ENCODE data around the gene MAST1. TPM values are rescaled to one million over a fixed set of nuclear protein-coding genes. Genes with fewer than 3 reads are reported as not detected.

The MAST1 gene
- total RNA-seq, 1 donor from 2014 or later: 0.15 TPM

GRCh38 chr19:12790628-12791344, 47.5 kb upstream of the MAST1 start:
- ATAC-seq: no peak
- H3K4me1 ChIP-seq: peaks cover 52% of the 10 kb centered on the region
- H3K36me3 ChIP-seq: no peaks in the 10 kb centered on the region
- intact Hi-C loops (cut with DNase I): no loop called here
- peak overlapping the region; percentile 99 for H3K27ac ChIP-seq
- DNase-seq: no peak
- TF ChIP-seq CTCF (IDR thresholded peaks at IDR 0.05): no peak
- peak overlapping the region; percentile 95 for H3K4me3 ChIP-seq
- no peaks in the 10 kb centered on the region for H3K27me3 ChIP-seq (ENCODE audit: low read depth)
- no peaks in the 10 kb centered on the region for H3K9me3 ChIP-seq

GRCh38 chr19:12791345-12792050, 46.8 kb upstream of the MAST1 start, which contains the start of gene JUNB:
JUNB (plus strand) TSS chr19:12791486; CDS start chr19:12791772, 286 bp downstream.
- no peaks in the 10 kb centered on the region for H3K27me3 ChIP-seq (ENCODE audit: low read depth)
- intact Hi-C loops (cut with DNase I): no loop called here
- no peaks in the 10 kb centered on the region for H3K9me3 ChIP-seq
- peaks cover 52% of the 10 kb centered on the region for H3K4me1 ChIP-seq
- peak; percentile 65 to 76 for ATAC-seq
- H3K27ac ChIP-seq: peak within 1 kb of the TSS; percentile 99
- peak; percentile 98 for DNase-seq
- H3K36me3 ChIP-seq: no peaks in the 10 kb centered on the region
- TF ChIP-seq CTCF (IDR thresholded peaks at IDR 0.05): no peak
- peak within 1 kb of the TSS; percentile 95 for H3K4me3 ChIP-seq

GRCh38 chr19:12792051-12792852, 46.1 kb upstream of the MAST1 start:
- peaks cover 45% of the 10 kb centered on the region for H3K4me1 ChIP-seq
- peak overlapping the region; percentile 99 for H3K27ac ChIP-seq
- DNase-seq (peak; percentile 90), ATAC-seq (no peak)
- H3K9me3 ChIP-seq: no peaks in the 10 kb centered on the region
- peak overlapping the region; percentile 95 for H3K4me3 ChIP-seq
- intact Hi-C loops (cut with DNase I): no loop called here
- TF ChIP-seq CTCF (IDR thresholded peaks at IDR 0.05): no peak
- H3K27me3 ChIP-seq (ENCODE audit: low read depth): no peaks in the 10 kb centered on the region
- peaks cover 5% of the 10 kb centered on the region for H3K36me3 ChIP-seq

GRCh38 chr19:12792853-12793289, 45.4 kb upstream of the MAST1 start:
- Histone ChIP-seq H3K4me1 (peaks cover 39% of the 10 kb centered on the region), H3K9me3 (no peaks in the 10 kb centered on the region), H3K36me3 (peaks cover 5% of the 10 kb centered on the region), H3K27me3 (ENCODE audit: low read depth) (no peaks in the 10 kb centered on the region), H3K4me3 (peak overlapping the region; percentile 95), H3K27ac (peak overlapping the region; percentile 99)
- no peak for TF ChIP-seq CTCF (IDR thresholded peaks at IDR 0.05)
- ATAC-seq (no peak), DNase-seq (no peak)
- intact Hi-C loops (cut with DNase I): no loop called here
